B cell (primary cell): ENCODE data around the gene RPRD1B.

ENCODE experiments used
- EZH2 ChIP-seq: IDR thresholded peaks from 2 replicates; pipeline ENCODE4 v1.6.1; 2012; ENCODE audit warnings: borderline replicate concordance, low read depth, mild to moderate bottlenecking, moderate library complexity, low read length; ENCODE audit not compliant: insufficient read depth, poor library complexity, severe bottlenecking
- TF ChIP-seq, protein P1 (sequence below): fragments of 200-600 bp; IDR thresholded peaks from one replicate; pipeline ENCODE4 v1.8.0; 2022; ENCODE audit warnings: antibody characterized with exemption, mild to moderate bottlenecking

DNA sequence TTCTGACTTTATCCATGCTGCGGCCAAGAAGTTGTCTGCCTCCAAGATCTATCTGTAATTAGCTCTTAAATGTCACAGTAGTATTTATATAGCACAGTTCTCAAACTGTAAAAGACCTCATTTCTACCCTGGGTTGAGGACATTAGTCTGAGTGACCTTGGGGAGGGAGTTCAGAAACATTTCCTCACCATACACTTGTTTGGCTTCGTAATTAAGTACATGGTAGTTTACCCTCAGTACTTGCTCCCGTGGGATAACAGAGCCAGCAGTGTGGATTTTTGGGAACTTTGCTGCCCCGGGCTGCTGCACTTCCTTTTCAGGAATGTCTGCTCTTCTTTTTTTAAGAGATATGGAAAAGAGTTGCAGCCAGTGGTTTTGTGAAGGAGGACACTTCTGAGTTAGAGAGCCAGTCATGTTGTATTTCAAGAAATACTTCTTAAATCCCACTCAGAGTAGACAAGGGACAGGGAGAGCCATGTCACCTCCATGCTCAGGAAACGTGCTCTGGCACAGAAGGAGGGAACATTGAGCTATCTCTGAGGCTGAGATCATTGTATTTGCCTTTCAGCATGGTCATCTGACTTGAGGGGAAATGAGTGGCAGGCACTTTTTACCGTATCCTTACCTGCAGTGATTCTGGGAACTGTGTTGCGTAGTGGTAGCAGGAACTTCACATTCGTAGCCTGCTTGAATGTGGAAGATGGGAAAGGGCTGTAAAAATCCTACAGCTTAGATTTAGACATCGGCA lies 33.6 kb downstream of the RPRD1B start:
- TF ChIP-seq EZH2: no peak
- TF ChIP-seq, protein P1, sequence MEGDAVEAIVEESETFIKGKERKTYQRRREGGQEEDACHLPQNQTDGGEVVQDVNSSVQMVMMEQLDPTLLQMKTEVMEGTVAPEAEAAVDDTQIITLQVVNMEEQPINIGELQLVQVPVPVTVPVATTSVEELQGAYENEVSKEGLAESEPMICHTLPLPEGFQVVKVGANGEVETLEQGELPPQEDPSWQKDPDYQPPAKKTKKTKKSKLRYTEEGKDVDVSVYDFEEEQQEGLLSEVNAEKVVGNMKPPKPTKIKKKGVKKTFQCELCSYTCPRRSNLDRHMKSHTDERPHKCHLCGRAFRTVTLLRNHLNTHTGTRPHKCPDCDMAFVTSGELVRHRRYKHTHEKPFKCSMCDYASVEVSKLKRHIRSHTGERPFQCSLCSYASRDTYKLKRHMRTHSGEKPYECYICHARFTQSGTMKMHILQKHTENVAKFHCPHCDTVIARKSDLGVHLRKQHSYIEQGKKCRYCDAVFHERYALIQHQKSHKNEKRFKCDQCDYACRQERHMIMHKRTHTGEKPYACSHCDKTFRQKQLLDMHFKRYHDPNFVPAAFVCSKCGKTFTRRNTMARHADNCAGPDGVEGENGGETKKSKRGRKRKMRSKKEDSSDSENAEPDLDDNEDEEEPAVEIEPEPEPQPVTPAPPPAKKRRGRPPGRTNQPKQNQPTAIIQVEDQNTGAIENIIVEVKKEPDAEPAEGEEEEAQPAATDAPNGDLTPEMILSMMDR: no peak
